ENCODE measurements around the gene GPHN.
A peak's percentile ranks its signal among the peaks of the same experiment; 100 is the strongest.

Gene GPHN

DNA sequence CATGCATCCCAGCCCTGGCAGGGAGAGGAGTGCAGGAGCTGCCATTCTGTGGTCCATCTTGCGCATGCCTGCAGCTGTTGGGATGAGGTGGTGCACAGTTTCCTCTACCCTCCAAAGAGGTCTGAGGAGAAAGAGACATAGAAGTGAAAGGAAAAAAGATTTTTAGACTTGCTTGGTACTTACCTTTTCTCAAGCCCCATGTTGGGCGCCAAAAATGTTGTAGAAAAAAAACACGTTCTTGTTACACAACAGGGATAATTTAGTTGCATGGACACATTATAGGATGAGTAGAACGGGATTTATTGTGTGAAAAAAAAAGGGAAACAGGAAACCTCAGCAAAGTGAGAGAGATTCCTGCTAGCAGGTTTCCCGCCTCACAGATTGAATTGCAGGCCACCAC is 436.9 kb downstream of the GPHN start:
- DNase-seq (ENCODE audit: low read depth in 2 of 2) = no peak

DNA sequence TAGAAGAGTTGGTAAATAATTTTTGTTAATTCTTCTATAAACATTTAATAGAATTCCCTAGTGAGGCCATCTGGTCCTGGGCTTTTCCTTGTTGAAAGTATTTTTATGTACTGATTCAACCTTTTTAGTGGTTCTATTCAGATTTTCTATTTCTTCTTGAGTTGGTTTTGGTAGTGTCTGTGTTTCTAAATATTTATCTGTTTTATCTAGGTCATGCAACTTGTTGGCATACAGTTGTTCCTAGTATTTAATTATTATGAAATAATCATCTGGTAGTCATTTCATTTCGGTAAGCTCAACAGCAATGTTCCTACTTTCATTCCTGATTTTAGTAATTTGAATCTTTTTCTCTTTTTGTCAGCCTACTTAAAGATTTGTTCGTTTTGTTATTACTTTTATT is 447.2 kb downstream of the GPHN start:
- DNase-seq (ENCODE audit: low read depth in 2 of 2) = no peak

DNA sequence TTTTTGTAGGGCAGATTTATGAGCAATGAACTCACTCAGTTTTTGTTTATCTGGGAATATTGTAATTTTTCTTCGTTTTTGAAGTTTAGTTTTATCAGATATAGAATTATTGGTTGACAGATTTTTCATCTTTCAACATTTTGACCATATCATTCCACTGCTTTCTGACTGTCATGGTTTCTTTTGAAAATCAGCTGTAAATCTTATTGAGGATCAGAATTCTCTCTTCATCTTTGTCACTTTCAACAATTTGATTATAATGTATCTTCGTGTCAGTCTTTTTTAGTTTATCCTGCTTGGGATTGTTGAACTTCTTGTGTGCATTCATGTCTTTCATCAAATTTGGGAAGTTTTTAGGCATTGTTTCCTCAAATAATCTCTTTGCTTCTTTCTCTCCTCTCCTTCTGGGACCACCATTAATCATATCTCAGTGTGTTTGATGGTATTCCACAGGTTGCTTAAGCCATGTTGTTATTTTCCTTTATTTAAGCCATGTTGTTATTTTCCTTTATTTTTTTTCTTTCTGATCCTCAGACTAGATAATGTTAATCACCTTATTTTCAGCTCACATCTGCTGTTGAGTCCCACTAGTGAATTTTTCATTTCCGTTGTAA is 451.6 kb downstream of the GPHN start:
- DNase-seq (ENCODE audit: low read depth in 2 of 2) = no peak

DNA sequence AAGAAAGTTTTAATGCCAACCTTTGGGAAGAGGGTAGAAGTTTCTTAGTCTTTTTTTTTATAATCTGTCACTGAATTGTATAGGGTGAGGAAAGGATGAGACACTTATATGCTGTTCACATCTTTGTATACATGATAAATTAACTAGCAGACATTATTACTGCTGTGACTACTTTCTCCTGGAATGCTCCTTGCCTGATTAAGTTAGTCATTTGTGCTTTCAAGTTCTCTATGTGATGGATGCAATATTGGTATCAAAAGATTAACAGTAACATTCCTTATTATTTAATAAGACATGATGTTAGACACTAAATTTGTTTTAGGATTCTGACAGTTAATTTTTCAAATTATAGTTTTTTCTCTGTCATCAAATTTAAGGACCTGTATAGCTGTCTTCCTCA is 457.9 kb downstream of the GPHN start:
- no peak for DNase-seq (ENCODE audit: low read depth in 2 of 2)

DNA sequence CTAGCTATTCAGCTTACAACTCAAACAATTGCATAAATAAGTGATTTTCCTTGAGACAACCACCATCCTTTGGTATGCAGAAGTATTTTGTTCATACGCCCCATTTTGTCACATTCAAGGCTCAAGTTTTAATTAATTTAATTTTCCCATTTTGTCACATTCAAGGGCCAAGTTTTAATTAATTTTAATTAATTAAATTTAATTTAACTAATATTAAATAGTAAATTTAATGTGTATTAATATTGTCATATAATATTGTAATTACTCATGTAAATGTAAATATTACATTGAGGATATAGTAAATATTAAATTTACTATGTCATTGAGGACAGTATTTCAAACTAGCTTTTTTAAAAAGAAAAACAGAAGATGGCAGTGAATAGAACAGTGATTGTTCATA is 464.5 kb downstream of the GPHN start:
- DNase-seq (ENCODE audit: low read depth in 2 of 2) = no peak

DNA sequence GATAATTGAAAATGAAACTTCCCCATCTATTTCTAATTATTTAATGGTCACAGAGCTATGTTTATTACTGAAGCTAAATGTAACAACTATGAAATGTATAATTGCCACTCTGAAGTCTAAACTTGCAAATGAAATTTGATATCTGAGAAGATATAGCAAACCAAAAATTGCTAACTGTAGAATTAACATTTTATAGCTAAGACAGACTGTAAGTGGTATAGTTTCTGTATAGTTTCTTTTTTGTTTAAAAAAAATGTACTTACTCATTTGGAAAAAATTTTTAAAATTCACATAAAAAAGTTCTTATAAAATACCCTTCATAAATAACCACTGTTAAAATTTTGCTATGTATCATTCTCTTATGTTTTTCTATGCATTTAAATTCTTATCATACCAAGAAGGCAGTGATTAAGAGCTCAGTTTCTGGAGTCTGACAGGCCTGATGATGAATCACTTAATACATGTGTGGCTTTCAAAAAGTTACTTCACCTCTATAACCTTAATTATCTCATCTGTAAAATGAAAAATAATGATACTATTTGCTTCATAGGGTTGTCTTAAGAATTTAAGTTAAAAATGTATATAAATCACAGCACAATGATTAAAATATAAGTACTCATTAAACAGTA is 466.6 kb downstream of the GPHN start:
- DNase-seq (ENCODE audit: low read depth in 2 of 2) = no peak

DNA sequence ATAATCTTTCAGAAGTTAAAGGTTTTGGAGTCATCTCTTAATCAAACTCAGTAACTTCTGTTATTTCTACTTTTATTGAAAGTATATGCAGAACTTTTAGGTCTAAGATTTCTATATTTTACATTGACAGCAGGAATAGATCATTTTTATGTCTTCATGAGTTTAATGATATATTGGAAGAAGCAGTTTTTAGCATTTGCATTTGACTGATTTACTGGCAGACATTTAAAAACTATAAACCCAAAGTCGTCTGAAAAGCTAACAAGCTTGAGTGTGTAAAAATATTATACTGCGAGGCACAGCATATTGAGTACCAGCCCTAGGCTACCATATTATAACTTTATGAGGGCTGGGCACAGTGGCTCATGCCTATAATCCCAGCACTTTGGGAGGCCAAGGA is 467.3 kb downstream of the GPHN start:
- no peak for DNase-seq (ENCODE audit: low read depth in 2 of 2)

DNA sequence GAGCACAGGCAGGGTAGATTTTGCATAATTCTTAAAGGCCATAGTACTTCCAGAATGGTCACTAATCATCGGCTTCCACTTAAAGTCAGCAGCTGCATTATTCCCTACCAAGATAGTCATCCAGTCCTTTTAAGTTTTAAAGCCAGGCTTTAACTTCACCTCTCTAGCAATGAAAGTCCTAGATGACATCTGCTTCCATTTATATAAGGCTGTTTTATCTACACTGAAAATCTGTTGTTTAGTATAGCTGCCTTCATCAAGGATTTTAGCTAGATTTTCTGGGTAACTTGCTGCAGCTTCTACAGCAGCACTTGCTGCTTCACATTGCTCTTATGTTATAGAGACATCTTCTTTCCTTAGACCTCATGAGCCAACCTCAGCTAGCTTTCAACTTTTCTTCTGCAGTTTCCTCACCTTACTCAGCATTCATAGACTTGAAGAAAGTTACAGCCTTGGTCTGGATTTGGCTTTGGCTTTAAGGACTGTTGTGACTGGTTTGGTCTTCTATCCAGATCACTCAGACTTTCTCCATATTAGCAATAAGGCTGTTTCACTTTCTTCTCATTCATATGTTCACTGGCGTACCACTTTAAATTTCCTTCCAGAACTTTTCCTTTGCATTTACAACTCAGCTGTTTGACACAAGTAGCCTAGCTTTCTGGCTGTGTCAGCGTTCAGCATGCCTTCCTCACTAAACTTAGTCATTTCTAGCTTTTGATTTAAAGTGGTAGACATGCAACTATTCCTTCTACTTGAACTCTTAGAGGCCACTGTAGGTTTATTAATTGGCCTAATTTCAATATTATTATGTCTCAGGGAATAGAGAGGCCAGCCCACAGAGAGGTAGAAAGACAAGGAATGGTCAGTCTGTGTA is 471.4 kb downstream of the GPHN start:
- DNase-seq (ENCODE audit: low read depth in 2 of 2) = no peak

DNA sequence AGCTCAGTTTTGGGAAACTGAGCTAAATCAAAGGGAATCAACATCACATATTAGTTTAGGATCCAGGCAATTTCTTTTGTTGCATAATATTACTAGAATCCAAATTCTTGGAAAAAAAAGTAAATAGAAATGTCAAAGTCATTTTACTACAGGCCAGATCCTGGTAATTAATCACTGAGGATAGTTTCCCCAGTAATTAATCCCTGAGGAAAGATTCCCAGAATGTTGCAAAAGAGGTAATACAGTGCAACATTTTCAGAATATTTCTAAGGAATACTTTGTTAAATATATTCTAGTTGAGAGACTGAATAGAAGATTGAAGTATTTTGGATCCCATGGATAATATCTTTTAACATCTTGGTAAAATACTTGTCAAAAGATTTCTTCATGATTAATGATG is 474.3 kb downstream of the GPHN start:
- DNase-seq (ENCODE audit: low read depth in 2 of 2) = no peak

DNA sequence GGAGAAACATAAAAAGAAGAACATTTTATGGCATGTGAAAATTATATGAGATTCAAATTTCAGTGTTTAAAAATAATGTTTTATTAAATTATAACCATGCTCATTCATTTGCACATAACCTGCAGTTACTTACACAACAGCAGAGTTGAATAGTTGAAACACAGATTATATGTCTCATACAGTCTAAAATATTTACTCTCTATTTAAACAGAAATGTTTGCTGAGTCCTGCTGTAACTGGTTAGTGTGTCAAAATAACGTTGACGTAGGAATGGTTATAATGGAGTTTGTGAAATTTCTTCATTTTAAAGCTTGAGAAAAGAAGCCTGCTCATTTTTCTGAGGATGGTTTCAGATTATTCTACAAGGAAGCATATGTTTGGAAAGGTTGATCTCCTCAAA is 484.8 kb downstream of the GPHN start:
- no peak for DNase-seq (ENCODE audit: low read depth in 2 of 2)

DNA sequence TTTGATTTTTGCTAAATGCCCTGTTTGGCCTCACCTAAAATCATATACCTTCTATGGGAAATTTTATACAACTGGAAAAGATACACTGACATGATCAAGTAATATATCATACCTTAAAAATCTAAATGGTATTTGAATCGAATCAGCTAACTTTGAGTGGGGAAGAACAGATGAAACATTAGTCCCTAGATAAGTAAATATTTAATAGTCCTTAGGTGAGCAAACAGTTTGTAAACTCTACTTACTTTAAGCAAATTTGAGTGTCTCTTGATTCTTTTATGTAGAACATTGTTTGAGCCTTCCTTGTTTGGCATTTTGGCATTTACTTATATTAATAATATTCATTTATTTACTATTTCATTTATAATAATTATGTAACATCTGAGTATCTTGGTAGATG is 485.6 kb downstream of the GPHN start:
- no peak for DNase-seq (ENCODE audit: low read depth in 2 of 2)

DNA sequence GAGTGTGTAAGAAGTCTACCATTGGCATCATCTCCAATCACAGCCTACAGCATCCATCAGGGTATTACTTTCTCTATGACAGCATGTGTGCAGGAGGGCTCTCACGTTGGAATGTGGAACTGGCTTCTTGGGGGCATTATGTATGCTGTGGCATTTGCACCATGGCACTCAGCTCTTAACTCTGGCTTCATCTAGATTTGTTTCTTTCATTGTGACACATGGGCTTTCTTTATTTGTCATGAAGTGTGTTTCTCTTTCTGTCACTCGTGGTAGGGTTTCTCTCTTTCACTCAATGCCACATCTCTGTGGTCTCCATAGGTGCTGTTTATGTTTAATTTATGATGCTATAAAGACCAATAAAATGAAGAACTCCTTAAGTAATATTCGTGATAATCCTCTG is 490.1 kb downstream of the GPHN start:
- peak in 1 of 2 donors; percentile 9 for DNase-seq (ENCODE audit: low read depth in 2 of 2)

DNA sequence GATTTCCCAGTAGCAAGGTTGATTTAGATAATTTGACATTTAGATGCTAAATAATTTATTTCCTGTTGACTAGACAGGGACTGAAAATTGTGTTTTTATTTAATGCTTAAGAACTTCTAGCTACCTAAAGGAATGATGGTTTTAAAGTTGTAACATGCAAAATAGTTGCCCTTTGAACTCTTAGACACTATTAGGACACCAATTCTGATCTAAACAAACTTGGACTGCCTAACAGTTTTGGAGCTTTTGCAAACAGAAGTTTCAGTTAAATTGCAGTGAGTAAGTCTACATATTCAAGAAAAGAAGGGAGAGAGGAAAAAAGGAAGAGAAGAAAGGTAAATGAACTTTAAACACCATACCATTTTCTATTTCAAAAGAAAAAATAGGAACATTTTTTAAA is 492.0 kb downstream of the GPHN start:
- DNase-seq (ENCODE audit: low read depth in 2 of 2) = no peak

DNA sequence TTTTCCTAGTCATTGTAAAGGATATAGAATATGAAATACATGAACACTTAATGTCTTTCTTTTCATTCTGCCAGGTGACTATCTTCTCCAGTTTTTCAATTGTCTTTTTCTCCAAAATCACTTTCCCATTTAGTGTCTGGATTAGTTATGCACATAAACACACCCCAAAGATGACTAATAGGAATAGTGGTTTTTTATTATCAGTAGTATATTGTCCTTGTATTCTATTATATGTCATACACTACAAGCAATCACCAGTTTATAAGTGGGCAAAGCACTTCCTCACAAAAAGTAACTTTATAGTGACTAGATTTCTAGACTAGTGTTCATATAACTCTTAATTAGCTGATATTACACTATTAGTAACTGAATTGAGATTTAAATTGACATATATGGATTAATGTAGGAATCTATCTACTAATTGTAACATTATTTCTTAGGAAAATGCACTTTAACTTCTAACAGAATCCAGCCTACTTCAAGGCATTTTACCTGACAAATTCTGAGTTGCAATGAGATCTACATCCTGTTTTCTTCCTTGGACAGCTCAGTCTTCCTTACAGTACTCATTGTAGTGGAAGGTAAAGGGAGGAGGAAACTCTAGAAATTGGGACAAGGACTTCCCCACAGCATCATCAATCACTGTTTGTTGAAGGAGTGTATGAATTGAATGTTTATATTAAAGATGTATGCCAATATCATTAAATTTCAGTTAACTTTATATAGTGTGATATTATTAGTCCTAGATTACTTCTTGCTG is 495.2 kb downstream of the GPHN start:
- no peak for DNase-seq (ENCODE audit: low read depth in 2 of 2)

DNA sequence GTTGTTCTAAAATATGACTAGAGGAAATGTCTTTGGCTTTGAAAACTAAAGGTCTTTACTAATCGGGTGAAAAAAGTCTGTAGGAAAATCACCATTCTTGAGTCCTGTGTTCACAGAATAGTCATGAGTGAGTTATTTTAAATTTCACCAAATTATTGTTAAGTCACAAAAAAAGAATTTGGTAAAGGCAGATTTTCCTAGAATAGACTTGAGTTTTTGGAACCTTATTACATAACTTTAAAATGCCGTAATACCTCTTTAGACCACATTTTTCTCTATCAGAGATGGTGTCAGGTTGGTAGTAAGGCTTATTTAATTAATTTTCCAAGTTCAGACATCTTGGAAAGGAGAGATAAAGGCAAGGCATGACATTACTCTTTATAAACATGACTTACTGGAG is 496.6 kb downstream of the GPHN start:
- DNase-seq (ENCODE audit: low read depth in 2 of 2) = no peak

DNA sequence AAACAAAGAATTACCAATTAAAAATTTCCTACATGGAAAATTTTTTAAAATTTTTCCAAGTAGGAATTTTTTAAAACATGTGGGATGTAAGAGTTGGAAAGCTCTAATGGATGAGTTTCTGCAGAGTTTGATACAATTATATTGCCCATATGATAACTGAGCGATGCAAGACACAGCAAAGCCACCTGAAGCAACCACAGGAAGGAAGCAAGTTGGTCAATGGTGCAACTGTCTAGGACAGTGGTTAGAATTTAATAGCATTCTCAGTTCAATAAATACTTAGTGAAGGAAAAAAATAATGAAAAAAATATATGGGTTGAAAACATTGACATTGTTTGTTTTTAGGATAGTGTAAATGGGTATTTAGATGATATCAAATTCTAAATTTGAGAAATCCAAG is 502.7 kb downstream of the GPHN start:
- no peak for DNase-seq (ENCODE audit: low read depth in 2 of 2)

DNA sequence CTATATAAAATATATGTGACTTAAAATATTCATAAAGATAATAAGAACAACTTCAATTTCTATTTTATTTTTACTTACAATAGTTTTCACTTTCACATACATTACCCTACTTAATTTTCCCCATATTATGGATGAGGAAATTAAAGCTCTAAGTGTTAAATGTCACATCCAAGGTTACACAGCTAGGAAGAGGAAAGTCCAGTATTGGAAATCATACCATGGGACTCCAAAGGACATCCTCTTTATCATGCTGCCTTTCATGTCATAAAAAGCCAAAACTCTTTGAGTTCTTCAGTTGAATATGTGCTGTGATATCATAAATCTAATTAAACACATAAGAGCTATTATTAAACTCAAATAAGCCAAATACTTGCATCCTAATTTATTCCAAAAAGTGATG is 508.9 kb downstream of the GPHN start:
- DNase-seq (ENCODE audit: low read depth in 2 of 2) = no peak

DNA sequence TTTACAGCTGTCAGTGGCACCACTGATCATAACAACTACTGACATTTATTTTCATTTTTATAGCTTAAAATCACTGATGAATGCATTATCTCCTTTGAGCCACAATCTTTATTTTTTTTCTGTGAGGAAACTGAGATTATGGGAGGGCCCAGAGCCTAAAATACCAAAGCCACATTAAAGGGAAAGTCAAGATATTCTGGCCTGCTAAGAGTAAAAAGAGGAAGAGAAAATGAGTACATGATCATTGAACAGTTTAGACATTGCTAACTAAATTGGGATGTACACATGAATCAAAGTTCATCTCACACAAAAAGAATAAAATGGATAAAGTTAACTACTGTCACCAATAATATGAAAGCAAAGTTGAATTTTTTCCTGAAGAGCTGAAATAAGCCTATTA is 510.8 kb downstream of the GPHN start:
- no peak for DNase-seq (ENCODE audit: low read depth in 2 of 2)

DNA sequence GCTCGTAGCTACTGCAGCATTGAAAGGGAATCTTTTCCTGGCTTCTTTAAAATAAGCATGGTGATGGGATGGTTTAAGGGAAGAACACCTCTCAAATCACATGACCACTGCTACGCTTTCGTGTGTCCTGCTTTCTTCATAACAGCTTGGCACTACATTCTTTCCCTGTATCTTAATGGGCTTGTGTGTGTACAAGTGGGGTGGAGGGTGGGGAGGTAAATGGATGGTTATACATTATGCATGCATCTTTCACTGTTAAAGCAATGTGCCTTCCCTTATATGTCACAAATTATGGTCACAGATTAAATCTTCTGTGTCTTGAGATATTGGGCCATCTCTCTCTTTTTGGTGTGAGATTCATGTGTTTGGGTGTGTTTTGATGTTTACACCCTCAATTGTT is 511.8 kb downstream of the GPHN start:
- no peak for DNase-seq (ENCODE audit: low read depth in 2 of 2)

DNA sequence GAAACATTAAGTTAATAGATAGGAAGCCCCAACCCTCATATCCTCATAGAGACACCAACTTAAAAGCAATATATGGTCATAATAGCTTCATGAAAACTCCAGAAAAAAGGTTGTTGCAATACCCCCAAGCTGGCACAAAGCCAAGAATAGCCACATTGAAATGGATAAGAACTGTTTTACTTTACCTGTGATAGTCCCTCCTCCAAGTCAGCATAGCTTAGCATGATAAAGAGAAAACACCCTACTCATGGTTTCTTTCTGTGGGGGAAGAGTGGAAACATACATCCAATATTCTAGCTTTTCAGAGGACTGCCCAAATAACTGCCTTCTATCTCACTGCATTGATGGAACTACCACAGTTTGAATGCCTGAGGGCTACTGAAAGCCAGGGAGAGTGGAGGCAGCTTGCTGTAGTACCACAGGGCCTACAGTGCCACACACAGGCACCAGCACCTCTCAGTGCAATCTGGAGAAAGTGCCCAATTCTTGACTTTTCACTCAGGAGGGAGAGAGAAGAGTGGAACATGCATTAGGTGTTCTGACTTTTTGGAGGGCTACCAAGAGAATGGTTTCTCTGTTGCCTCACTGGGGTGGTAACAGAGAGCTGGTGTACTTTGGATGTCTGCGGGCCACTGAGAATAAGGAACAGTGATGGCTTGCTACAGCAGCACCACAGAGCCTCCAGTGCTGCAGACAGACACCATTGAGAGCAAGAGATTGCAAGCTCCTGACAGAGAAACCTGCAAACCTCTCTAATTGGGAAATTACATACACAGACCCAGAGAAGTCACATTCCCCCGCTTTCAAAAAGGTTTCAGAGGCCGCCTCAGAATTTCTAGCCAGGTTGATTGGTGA is 524.2 kb downstream of the GPHN start:
- no peak for DNase-seq (ENCODE audit: low read depth in 2 of 2)

DNA sequence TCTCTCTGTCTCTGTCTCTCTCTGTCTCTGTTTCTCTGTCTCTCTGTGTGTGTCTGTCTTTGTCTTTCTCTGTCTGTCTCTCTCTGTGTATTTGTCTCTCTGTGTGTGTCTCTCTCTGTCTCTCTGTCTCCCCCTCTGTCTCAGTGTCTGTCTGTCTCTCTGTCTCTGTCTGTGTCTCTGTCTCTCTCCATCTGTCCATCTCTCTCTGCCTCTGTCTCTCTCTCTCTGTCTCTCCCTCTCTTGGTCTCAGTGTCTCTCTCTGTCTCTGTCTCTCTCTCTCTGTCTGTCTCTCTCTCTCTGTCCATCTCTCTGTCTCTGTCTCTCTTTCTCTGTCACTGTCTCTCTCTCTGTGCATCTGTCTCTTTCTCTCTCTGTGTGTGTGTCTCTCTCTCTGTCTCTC is 537.5 kb downstream of the GPHN start:
- no peak for DNase-seq (ENCODE audit: low read depth in 2 of 2)

DNA sequence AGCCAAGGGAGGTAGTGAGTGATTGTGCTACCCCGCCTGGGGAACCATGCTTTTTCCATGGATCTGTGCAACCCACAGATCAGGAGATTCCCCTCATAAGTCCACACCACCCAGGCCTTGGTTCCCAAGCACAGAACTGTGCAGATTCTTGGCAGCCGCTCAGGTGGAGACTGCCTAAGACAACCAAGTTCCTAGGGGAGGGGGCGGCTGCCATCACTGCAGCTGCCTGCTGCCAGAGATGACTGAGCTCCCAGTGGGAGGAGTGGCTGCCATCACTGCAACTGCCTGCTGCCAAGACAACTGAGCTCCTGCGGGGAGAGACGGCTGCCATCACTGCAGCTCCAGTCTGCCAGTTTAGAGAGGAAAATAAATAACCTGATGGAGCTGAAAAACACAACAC is 542.9 kb downstream of the GPHN start:
- no peak for DNase-seq (ENCODE audit: low read depth in 2 of 2)
